ENCODE data around the gene AUTS2. TPM values are rescaled to one million over a fixed set of nuclear protein-coding genes. Genes with fewer than 3 reads are reported as not detected.

AUTS2 gene
- total RNA-seq, 1 donor from 2014 or later, result 9.9 TPM

DNA sequence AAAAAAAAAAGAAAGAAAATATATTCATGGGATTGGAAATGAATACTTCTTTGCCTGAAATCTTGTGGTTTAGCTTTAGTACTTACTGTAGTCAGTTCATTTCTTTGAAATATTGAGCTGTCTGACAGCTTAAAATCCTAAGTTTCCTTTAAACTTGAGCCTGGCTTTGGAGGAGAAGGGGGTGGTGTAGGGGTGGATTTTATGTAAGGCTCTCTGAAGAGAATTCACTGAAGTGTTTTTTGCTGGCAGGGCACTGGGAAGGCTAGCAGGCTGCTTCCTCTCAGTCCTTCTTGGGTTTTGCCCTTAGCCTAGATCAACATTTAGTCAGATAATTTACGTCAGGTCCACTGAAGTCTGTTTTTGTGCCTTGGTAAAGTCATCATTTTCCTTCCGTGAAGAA is 516.5 kb downstream of the AUTS2 start:
- no peak for DNase-seq (ENCODE audit: low read depth)
- Histone ChIP-seq H3K36me3 (ENCODE audit: control insufficient read depth, insufficient read depth, low read length) (no peaks in the 10 kb centered on the region), H3K4me3 (ENCODE audit: low read depth, low read length) (no peak overlapping the region), H3K27me3 (ENCODE audit: control insufficient read depth, insufficient read depth, low read length) (no peaks in the 10 kb centered on the region)
- TF ChIP-seq, protein P1, sequence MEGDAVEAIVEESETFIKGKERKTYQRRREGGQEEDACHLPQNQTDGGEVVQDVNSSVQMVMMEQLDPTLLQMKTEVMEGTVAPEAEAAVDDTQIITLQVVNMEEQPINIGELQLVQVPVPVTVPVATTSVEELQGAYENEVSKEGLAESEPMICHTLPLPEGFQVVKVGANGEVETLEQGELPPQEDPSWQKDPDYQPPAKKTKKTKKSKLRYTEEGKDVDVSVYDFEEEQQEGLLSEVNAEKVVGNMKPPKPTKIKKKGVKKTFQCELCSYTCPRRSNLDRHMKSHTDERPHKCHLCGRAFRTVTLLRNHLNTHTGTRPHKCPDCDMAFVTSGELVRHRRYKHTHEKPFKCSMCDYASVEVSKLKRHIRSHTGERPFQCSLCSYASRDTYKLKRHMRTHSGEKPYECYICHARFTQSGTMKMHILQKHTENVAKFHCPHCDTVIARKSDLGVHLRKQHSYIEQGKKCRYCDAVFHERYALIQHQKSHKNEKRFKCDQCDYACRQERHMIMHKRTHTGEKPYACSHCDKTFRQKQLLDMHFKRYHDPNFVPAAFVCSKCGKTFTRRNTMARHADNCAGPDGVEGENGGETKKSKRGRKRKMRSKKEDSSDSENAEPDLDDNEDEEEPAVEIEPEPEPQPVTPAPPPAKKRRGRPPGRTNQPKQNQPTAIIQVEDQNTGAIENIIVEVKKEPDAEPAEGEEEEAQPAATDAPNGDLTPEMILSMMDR (IDR thresholded peaks at IDR 0.05; ENCODE audit: insufficient read depth, low read length, poor library complexity, severe bottlenecking), result no peak

DNA sequence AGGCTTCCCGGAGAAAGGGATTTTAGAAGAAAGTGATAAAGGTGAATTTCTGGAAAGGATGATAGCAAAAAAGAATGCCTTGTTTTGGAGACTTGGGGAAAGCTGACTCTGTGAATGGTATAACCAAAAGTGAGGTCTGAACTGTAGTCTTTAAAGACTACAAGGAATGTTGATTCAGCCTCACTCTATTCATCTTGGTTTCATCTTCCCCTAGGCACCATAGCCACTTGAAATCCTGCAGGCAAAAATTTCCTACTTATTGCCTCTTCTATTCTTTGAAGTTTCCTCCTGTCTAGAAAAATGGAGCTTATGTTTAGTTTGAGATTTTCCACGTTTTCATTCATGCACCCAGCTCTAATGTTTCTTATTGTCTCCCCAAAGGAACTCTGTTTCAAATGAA is 518.0 kb downstream of the AUTS2 start:
- Histone ChIP-seq H3K36me3 (ENCODE audit: control insufficient read depth, insufficient read depth, low read length) (no peaks in the 10 kb centered on the region), H3K4me3 (ENCODE audit: low read depth, low read length) (no peak overlapping the region), H3K27me3 (ENCODE audit: control insufficient read depth, insufficient read depth, low read length) (no peaks in the 10 kb centered on the region)
- DNase-seq (ENCODE audit: low read depth), result no peak
- TF ChIP-seq, protein P1 (IDR thresholded peaks at IDR 0.05; ENCODE audit: insufficient read depth, low read length, poor library complexity, severe bottlenecking), result no peak

DNA sequence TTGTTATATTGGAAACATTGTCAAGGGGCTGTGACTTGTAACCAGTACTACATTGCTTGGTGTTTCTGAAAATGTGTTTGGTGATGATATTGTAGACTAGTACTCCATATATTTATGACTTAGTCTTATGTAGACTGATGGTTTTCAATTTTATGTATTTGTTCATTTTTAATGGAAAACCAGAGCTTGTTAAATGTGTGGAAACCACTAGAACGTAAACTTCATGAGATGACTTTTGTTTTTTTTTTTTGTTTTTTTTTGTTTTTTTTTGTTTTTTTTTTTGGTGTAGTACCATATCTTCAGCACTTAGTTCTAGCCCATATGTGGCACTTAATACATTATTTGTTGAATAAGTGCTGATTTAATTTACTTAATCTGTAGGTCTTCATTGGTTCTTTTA is 518.6 kb downstream of the AUTS2 start:
- H3K36me3 ChIP-seq (ENCODE audit: control insufficient read depth, insufficient read depth, low read length), result no peaks in the 10 kb centered on the region
- DNase-seq (ENCODE audit: low read depth), result no peak
- H3K27me3 ChIP-seq (ENCODE audit: control insufficient read depth, insufficient read depth, low read length), result no peaks in the 10 kb centered on the region
- TF ChIP-seq, protein P1 (IDR thresholded peaks at IDR 0.05; ENCODE audit: insufficient read depth, low read length, poor library complexity, severe bottlenecking), result no peak
- H3K4me3 ChIP-seq (ENCODE audit: low read depth, low read length), result no peak overlapping the region

DNA sequence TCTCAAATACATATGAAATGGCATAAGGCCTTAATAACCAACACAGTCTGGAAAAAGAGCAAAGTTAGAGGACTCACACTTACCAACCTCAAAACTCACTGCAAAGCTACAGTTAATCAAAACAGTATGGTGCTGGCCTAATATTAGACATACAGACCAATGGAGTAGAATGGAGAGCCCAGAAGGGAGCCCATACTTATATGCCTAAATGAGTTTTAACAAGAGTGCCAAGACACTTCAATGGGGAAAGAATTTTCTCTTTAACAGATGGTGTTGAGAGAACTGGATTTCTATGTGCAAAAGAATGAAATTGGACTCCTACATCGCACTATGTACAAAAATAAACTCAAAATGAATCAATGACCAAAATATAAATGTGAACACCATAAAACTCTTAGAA is 522.6 kb downstream of the AUTS2 start:
- no peak for DNase-seq (ENCODE audit: low read depth)
- H3K36me3 ChIP-seq (ENCODE audit: control insufficient read depth, insufficient read depth, low read length), result no peaks in the 10 kb centered on the region
- TF ChIP-seq, protein P1 (IDR thresholded peaks at IDR 0.05; ENCODE audit: insufficient read depth, low read length, poor library complexity, severe bottlenecking), result no peak
- H3K27me3 ChIP-seq (ENCODE audit: control insufficient read depth, insufficient read depth, low read length), result no peaks in the 10 kb centered on the region
- H3K4me3 ChIP-seq (ENCODE audit: low read depth, low read length), result no peak overlapping the region

DNA sequence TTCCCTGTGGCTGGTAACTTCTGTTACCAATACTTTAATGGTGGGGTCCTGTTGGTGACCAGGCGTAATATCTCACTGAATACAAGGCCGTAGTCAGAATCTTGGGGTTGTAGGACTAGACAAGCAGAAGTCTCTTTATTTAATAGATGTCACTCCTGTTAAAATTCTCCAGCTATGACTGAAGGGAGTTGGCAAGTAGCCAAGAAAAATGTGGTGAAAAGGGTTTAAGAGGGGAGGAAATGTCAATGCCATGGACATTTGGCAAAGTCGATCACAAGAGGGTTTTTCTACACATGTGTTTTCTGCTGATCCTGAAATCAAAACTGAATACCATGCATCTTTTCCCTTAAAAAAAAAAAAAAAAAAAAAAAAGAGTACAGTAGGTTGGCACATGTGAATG is 533.5 kb downstream of the AUTS2 start:
- no peak for DNase-seq (ENCODE audit: low read depth)
- no peak overlapping the region for H3K4me3 ChIP-seq (ENCODE audit: low read depth, low read length)
- no peaks in the 10 kb centered on the region for H3K36me3 ChIP-seq (ENCODE audit: control insufficient read depth, insufficient read depth, low read length)
- no peaks in the 10 kb centered on the region for H3K27me3 ChIP-seq (ENCODE audit: control insufficient read depth, insufficient read depth, low read length)
- TF ChIP-seq, protein P1 (IDR thresholded peaks at IDR 0.05; ENCODE audit: insufficient read depth, low read length, poor library complexity, severe bottlenecking), result no peak

DNA sequence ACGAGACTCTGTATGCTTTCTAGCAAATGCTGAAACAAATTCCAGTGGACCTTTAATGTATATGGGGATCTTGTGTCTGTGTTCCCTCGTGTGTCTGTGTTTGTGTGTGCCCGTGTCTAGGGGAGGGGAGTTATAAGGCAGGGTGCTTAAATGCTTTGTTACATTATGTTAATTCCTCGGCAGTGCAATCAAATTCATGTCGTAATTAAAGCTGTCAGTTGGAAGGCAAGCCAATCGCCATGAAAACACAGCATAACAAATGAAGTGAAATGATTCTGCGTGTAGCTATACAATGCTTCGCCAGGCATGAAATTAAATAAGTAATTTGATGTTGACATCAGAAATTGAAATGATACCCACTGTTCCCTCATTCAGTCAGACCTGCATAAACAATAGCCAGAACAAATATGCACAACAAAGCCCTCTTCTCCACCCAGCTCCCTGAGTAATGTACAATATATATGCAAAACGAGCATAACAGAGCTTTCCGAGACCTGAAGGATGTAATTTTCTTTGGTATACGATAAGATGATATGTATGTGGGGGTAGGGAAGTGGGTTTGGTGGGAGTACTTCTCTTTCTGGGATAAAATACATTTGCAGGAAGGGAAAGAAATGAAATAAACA is 534.1 kb downstream of the AUTS2 start:
- TF ChIP-seq, protein P1 (IDR thresholded peaks at IDR 0.05; ENCODE audit: insufficient read depth, low read length, poor library complexity, severe bottlenecking), result no peak
- H3K4me3 ChIP-seq (ENCODE audit: low read depth, low read length), result no peak overlapping the region
- H3K27me3 ChIP-seq (ENCODE audit: control insufficient read depth, insufficient read depth, low read length), result no peaks in the 10 kb centered on the region
- DNase-seq (ENCODE audit: low read depth), result no peak
- no peaks in the 10 kb centered on the region for H3K36me3 ChIP-seq (ENCODE audit: control insufficient read depth, insufficient read depth, low read length)

Data from kidney epithelial cell (primary cell).